K562 (cell line): ENCODE data around the gene PHKG1. TPM values are rescaled to one million over a fixed set of nuclear protein-coding genes. Genes with fewer than 3 reads are reported as not detected.

Experiments used
- BDP1 ChIP-seq: IDR thresholded peaks from 3 replicates; pipeline ENCODE4 v1.6.1; 2011; ENCODE audit not compliant: insufficient read length, insufficient read depth
- CEBPG ChIP-seq, 3 experiments: fragments of 200-800 bp in 1 of 3; sonication (Bioruptor generic) in 1 of 3; sonication (generic) in 1 of 3; formaldehyde crosslinking in 1 of 3; IDR thresholded peaks in 2 of 3; conservative IDR thresholded peaks in 1 of 3; 2 replicates each; pipeline versions ENCODE4 v1.6.1 to v1.8.0; 2016 to 2022; ENCODE audit warnings: missing compliant biosample characterization in 2 of 3, missing genetic modification characterization in 2 of 3, mild to moderate bottlenecking in 1 of 3, missing genetic modification reagents in 1 of 3
- EHMT2 ChIP-seq: fragments of 450-650 bp; IDR thresholded peaks from 2 replicates; pipeline ENCODE4 v1.6.1; 2018; ENCODE audit warnings: antibody characterized with exemption
- GABPA ChIP-seq: fragments of 200-800 bp; sonication (Bioruptor generic); conservative IDR thresholded peaks from 2 replicates; pipeline ENCODE4 v1.6.1; 2016; ENCODE audit warnings: low read depth, missing genetic modification characterization, missing compliant biosample characterization
- NELFE ChIP-seq: IDR thresholded peaks from 2 replicates; pipeline ENCODE4 v1.6.1; 2011; ENCODE audit warnings: mild to moderate bottlenecking; ENCODE audit not compliant: insufficient read depth, insufficient read length
- NFIC ChIP-seq: fragments of 450-650 bp; IDR thresholded peaks from 2 replicates; pipeline ENCODE4 v1.6.1; 2017; ENCODE audit warnings: mild to moderate bottlenecking, inconsistent platforms
- RFX1 ChIP-seq: fragments of 450-650 bp; IDR thresholded peaks from 2 replicates; pipeline ENCODE4 v1.6.1; 2016; ENCODE audit warnings: mild to moderate bottlenecking, moderate library complexity
- SP2 ChIP-seq: IDR thresholded peaks from 2 replicates; pipeline ENCODE4 v1.6.1; 2011; ENCODE audit warnings: mild to moderate bottlenecking, low read depth, low read length, moderate library complexity; ENCODE audit not compliant: poor library complexity, severe bottlenecking; ENCODE audit errors: extremely low read depth
- TAL1 ChIP-seq: fragments of 450-650 bp; IDR thresholded peaks from 2 replicates; pipeline ENCODE4 v1.6.1; 2016; ENCODE audit warnings: mild to moderate bottlenecking
- ZNF324 ChIP-seq: fragments of 250-450 bp; sonication (Bioruptor Pico); IDR thresholded peaks from 2 replicates; pipeline ENCODE4 v1.4.0; 2020; ENCODE audit warnings: mild to moderate bottlenecking
- ZNF780A ChIP-seq: fragments of 250-450 bp; sonication (Bioruptor Pico); IDR thresholded peaks from 2 replicates; pipeline ENCODE4 v1.5.0; 2021; ENCODE audit warnings: mild to moderate bottlenecking
- polyA plus RNA-seq, 8 experiments: library from polyadenylated mRNA; depleted of rRNA in 4 of 8; stranded (reverse) in 5 of 8; unstranded in 3 of 8; fragments of >200 nt; fragmentation: Nextera tagmentation in 2 of 8; fragmentation: Illumina TruSeq in 1 of 8; extraction: Ambion mirVana in 2 of 8; extraction: Trizol in 1 of 8; gene quantifications; 2 replicates each; pipeline versions ENCODE4 v1.2.1 to v1.2.3, GENCODE V29; 2011 to 2014; ENCODE audit warnings: inconsistent platforms in 1 of 8, missing spikeins in 1 of 8
- total RNA-seq, 7 experiments: library from RNA; depleted of rRNA in 6 of 7; stranded (reverse); fragments of >200 nt in 6 of 7; fragmentation: Illumina TruSeq in 2 of 7; extraction: Trizol in 2 of 7; gene quantifications; 2 replicates each; pipeline versions ENCODE4 v1.2.1 to v1.2.3, GENCODE V29; 2011 to 2021; ENCODE audit warnings: low replicate concordance in 1 of 7
- TF ChIP-seq, protein P1 (sequence below): fragments of 200-800 bp; sonication (Bioruptor generic); IDR thresholded peaks from 2 replicates; pipeline ENCODE4 v1.6.1; 2016; ENCODE audit warnings: missing genetic modification characterization, missing compliant biosample characterization
- TF ChIP-seq, protein P2 (sequence below): sonication (generic); IDR thresholded peaks from 2 replicates; pipeline ENCODE4 v1.6.1; 2016
- TF ChIP-seq, protein P3 (sequence below): IDR thresholded peaks from 2 replicates; pipeline ENCODE4 v1.6.1; 2012; ENCODE audit warnings: low read depth, low read length, improper control_type of control experiment, borderline replicate concordance
- TF ChIP-seq, protein P4 (sequence below): conservative IDR thresholded peaks from 2 replicates; pipeline ENCODE4 v1.6.1; 2011; ENCODE audit warnings: low read depth, mild to moderate bottlenecking, low read length; ENCODE audit not compliant: control insufficient read depth
- TF ChIP-seq, protein P5 (sequence below): fragments of 250-450 bp; sonication (Bioruptor Pico); IDR thresholded peaks from 2 replicates; pipeline ENCODE4 v1.5.0; 2021

Gene PHKG1
- total and polyA plus RNA-seq, 9 of the 15 experiments (the other 6 are each of a cell fraction or from before 2014, with no cell fraction given) = 0.10 to 0.83 (median 0.46) TPM

DNA sequence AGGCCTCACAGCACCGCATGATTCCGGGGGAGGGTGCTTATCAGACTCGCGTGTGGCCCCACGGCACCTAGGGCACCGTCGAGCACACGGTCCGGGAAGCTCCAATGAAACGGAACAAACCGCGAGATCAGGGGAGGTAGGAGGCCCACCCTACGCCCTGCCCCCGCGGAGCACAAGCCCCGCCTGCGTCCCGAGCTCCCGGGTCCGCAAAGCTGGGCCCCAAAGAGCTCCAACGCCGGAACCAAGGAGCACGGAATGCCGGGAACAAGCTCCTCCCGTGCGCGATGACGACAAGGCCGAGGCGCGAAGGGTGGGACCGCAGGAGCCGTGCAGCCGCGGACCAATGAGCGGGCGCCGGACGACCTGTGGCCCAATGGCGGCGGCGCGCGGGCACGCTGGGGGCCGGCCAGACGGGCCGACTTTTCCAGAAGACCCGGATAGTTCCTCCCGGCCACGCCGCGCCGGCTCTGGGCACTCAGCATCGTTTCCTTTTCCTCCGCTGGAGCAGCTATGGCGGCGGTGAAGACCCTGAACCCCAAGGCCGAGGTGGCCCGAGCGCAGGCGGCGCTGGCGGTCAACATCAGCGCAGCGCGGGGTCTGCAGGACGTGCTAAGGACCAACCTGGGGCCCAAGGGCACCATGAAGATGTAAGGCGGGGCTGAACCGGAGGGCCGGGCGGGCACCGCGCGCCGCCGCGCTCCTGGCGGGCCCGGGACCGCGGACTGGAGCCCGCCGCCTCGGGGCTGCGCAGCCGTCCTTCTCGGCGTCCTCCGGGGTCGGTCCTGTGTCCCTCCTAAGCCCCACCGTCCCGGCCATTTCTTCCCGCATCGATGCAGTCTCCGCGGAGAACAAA, 41.2 kb downstream of the PHKG1 start, which contains the start of the genes CCT6A and PSPH (continued):
- TF ChIP-seq, protein P1, sequence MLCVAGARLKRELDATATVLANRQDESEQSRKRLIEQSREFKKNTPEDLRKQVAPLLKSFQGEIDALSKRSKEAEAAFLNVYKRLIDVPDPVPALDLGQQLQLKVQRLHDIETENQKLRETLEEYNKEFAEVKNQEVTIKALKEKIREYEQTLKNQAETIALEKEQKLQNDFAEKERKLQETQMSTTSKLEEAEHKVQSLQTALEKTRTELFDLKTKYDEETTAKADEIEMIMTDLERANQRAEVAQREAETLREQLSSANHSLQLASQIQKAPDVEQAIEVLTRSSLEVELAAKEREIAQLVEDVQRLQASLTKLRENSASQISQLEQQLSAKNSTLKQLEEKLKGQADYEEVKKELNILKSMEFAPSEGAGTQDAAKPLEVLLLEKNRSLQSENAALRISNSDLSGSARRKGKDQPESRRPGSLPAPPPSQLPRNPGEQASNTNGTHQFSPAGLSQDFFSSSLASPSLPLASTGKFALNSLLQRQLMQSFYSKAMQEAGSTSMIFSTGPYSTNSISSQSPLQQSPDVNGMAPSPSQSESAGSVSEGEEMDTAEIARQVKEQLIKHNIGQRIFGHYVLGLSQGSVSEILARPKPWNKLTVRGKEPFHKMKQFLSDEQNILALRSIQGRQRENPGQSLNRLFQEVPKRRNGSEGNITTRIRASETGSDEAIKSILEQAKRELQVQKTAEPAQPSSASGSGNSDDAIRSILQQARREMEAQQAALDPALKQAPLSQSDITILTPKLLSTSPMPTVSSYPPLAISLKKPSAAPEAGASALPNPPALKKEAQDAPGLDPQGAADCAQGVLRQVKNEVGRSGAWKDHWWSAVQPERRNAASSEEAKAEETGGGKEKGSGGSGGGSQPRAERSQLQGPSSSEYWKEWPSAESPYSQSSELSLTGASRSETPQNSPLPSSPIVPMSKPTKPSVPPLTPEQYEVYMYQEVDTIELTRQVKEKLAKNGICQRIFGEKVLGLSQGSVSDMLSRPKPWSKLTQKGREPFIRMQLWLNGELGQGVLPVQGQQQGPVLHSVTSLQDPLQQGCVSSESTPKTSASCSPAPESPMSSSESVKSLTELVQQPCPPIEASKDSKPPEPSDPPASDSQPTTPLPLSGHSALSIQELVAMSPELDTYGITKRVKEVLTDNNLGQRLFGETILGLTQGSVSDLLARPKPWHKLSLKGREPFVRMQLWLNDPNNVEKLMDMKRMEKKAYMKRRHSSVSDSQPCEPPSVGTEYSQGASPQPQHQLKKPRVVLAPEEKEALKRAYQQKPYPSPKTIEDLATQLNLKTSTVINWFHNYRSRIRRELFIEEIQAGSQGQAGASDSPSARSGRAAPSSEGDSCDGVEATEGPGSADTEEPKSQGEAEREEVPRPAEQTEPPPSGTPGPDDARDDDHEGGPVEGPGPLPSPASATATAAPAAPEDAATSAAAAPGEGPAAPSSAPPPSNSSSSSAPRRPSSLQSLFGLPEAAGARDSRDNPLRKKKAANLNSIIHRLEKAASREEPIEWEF = no peak
- TF ChIP-seq ZNF324 (CRISPR knock-in tag) (no peak), SP2 (peak; percentile 54), BDP1 (no peak), CEBPG (CRISPR knock-in tag; IDR thresholded peaks at IDR 0.05) (peak; percentile 15; the same call in 1 of the 2 replicates), CEBPG (tag; conservative IDR thresholded peaks at IDR 0.05 in 1 of 2, IDR thresholded peaks at IDR 0.05 in 1 of 2) (no peak), TAL1 (no peak), ZNF780A (CRISPR knock-in tag) (no peak), NELFE (no peak), GABPA (tag) (peak; percentile 64), RFX1 (no peak), NFIC (no peak; the same call in 1 of the 2 replicates), EHMT2 (no peak)
- TF ChIP-seq, protein P2, sequence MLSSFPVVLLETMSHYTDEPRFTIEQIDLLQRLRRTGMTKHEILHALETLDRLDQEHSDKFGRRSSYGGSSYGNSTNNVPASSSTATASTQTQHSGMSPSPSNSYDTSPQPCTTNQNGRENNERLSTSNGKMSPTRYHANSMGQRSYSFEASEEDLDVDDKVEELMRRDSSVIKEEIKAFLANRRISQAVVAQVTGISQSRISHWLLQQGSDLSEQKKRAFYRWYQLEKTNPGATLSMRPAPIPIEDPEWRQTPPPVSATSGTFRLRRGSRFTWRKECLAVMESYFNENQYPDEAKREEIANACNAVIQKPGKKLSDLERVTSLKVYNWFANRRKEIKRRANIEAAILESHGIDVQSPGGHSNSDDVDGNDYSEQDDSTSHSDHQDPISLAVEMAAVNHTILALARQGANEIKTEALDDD = no peak
- TF ChIP-seq, protein P3, sequence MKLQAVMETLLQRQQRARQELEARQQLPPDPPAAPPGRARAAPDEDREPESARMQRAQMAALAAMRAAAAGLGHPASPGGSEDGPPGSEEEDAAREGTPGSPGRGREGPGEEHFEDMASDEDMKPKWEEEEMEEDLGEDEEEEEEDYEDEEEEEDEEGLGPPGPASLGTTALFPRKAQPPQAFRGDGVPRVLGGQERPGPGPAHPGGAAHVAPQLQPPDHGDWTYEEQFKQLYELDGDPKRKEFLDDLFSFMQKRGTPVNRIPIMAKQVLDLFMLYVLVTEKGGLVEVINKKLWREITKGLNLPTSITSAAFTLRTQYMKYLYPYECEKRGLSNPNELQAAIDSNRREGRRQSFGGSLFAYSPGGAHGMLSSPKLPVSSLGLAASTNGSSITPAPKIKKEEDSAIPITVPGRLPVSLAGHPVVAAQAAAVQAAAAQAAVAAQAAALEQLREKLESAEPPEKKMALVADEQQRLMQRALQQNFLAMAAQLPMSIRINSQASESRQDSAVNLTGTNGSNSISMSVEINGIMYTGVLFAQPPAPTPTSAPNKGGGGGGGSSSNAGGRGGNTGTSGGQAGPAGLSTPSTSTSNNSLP = no peak
- TF ChIP-seq, protein P4, sequence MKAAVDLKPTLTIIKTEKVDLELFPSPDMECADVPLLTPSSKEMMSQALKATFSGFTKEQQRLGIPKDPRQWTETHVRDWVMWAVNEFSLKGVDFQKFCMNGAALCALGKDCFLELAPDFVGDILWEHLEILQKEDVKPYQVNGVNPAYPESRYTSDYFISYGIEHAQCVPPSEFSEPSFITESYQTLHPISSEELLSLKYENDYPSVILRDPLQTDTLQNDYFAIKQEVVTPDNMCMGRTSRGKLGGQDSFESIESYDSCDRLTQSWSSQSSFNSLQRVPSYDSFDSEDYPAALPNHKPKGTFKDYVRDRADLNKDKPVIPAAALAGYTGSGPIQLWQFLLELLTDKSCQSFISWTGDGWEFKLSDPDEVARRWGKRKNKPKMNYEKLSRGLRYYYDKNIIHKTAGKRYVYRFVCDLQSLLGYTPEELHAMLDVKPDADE = 0 out of 2 replicates have a peak, but pooled peaks have one; percentile 28
- TF ChIP-seq, protein P5, sequence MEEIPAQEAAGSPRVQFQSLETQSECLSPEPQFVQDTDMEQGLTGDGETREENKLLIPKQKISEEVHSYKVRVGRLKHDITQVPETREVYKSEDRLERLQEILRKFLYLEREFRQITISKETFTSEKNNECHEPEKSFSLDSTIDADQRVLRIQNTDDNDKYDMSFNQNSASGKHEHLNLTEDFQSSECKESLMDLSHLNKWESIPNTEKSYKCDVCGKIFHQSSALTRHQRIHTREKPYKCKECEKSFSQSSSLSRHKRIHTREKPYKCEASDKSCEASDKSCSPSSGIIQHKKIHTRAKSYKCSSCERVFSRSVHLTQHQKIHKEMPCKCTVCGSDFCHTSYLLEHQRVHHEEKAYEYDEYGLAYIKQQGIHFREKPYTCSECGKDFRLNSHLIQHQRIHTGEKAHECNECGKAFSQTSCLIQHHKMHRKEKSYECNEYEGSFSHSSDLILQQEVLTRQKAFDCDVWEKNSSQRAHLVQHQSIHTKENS (CRISPR knock-in tag) = no peak
